HG03060 (cell line): Measurements from ENCODE around the gene MEIS2.

Experiments used
- ATAC-seq: cut with Tn5 transposase; IDR thresholded peaks from one replicate; pipeline ENCODE4 v1.9.1; 2021; ENCODE audit warnings: low read depth, moderate number of reproducible peaks; ENCODE audit not compliant: unreplicated experiment

The MEIS2 gene

DNA sequence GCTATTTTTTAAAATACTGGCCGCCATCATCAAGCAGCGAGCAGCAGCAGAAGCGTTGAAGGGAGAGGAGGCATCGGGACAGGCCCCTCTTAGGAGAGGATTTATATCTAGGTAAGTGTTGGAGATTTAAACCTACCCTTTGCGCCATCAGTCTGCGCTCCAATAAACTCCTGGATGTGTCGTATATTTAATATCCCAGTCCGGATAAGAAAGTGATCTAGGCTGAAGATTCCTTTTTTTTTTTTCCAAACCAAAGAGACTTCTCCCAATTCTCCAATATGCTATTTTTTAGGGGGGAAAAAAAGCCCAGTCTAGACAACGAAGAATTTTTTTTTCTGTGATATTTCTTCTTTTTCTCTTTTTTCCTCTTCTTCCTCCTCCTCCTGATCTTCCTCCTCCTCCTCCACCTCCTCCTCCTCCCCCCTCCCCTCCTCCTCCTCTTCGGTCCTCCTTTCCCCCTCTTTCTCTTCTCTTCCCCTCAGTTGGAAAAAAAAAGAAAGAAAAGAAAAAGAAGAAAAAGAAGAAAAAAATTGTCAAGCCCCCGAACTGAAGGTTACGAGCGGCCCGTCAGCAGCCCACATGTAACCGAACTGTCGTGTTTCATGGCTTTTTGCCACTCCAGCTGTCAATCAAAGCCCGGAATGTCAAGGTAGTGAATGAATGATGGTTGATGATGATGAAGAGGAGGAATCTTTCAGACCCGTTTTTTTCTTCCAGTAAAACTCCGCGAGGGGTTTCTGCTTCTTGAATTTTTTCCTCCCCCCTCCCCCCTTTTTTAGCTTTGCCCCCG lies 835 bp downstream of the MEIS2 start:
- no peak for ATAC-seq

DNA sequence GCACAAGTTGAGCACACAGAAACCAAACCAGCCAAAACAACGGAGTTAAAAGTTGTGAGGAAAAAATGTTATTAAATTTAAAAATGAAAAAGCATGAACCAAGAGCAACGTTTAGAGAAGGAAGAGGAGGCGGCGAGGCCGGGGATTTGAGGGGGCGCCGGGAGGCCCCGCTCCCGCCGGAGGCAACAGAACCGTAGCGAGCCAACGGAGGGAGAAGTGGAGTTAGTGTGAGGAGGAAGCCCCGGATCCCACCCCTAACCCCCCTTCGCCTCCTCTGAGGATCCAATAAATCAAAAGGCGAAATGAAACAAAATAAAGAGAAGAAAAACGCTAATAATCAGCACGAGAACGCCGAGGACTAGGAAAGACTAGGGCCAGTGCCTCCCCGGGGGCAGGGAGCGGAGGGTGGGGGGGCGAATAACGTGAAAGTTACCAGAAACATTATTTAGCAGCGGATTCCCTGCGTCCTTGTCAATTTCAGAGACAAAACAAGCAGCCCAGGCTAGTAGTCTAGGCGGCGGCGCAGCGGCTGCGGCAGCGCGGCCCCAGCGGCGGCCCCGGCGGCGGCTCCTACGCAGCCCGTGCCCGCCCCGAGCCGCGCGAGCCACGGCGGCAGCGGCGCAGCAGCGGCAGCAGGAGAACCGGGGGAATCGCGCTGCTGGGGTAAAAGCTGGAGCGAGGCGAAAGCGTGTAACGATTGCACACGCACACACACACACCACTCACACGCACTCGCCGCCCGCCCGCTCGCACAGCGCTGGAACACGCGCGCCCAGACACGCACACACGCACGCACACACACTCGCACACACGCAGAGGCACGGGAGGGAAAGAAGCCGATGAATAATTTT lies 1.7 kb downstream of the MEIS2 start:
- no peak for ATAC-seq

DNA sequence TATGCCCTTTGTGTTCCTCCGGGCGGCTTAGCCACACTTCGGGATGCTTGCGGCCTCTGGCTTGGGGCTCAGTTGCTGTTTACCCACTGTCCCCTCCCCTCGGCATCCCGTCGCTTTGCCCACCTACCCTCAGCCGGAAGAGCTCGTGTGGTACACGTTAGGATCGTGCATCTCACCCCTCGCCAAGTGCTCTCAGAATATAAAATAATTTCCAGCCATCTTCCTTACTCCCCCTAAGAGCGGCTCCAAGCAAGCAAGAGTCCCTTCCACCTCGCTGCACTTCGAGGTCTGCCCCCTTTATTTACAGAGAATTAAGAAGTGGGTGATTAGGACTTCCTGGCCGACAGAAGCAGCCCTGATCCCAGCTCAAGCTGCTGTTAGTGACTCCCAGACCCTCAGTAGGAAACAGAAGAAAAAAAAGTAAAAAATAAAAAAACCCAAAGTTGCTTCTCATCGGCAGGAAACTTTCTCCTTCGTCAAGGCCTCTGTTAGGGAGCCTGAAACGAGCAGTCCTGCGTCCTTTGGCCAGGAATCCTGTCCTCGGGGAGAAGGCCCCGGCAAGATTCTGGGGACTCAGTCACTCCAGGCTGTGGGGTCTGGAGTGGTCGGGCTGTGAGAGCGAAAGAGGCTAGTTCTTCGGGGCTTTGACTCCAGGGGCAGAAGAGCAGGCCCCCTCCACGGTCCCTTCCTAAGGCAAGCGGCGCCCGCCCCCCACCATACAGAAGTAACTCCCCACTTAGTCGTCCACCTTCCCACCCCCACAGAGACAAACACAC lies 3.0 kb downstream of the MEIS2 start:
- ATAC-seq: no peak

DNA sequence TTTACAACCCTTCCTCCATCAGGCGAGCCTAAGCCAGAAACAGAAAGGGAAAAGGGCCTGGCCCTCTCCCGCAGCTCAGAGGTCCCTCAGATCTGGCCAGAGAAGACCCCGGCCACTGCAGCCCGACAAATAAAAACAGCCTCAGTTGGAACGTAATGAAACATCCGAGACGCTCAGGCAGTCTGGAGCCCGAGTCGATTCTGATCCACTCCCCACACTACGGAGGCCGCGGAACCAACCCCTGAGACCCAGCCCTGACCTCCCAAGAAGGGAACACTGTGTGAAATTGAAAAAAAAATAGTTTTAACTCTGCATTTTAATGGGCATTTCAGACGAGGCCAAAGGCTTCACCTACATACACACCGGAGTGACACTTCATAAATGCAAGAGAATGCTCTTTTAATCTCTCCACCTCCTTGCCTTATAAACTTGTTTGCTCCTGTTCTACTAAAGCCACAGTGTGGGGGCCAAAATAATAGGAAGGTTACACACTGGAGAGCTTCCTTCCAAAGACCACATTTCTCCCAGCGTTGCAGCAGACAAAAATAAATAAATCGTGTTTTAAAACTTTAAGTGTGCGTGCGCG lies 3.7 kb downstream of the MEIS2 start:
- no peak for ATAC-seq

DNA sequence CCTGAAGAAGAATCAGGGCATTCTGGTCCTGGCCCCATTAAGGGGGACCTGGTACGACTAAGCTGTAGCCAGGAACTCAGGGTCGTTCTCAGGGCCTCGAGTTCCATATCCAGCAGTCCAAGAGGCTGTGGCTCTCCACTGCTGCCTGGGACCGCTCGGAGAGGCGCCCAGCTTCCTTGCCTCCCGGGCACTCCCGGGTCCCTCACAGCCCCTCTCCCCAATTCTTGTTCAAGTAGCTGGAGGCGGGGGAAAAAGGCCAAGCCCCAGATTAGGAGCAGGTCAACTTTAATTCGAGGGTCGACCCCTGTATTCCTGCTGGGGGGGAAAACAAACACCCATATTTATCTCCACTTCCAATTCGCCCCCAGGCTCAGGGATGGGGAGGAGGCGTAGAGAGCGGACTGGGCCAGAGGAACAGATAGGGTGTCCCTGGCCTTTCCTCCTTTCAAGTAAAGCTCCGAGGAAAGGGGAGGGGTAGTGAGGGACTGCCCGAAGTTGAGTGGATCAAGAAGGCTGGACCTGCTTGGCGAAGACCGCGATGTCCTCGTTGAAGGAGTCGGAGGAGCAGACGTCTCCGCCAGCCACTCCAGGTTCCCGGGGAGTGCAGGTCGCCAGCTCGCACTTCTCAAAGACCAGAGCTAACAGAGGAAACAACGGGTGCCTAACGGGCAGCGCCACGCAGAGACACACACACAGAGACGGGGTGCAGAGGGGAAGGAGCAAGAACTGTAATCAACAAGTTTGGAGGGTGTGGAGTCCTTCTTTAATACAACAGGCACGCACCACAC lies 4.4 kb downstream of the MEIS2 start:
- ATAC-seq: no peak

DNA sequence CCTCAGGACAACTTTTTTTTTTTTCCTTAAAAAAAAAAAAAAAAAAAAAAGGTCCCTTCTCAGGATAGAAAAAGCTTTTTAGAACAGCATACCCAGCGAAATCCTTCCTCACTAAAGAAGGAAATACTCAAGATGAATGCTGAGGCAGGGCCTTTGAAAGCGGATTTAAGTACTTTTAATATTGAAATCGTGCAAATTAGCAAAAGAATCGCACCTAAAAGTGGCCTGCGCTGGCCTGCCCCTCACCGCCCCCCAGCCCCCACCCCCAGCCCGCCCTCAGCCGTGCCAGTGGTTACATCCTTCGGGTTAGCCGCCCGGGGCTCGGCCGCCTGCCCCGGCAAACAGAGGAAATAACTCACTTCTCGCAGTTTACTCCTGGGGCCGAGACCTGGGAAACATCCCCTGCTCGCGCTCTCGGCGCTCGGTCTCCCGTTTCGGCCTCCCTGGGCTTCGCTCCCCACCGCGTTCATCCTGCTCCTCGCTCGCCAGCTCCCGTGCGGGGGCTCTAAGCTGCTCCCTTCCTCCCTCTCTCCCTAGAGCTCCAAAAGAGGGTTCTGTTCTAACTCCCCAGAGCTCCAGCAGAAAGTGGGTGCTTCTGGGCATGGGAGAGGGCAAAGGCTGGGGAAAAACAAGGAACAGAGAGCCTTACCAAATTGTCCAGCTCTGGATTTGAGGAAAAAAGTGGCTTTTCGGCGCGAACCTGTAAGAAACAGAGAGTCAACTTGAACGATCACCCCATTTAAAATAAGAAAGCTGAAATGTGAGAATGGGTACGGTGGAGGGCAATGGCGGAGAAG lies 5.2 kb downstream of the MEIS2 start:
- no peak for ATAC-seq

DNA sequence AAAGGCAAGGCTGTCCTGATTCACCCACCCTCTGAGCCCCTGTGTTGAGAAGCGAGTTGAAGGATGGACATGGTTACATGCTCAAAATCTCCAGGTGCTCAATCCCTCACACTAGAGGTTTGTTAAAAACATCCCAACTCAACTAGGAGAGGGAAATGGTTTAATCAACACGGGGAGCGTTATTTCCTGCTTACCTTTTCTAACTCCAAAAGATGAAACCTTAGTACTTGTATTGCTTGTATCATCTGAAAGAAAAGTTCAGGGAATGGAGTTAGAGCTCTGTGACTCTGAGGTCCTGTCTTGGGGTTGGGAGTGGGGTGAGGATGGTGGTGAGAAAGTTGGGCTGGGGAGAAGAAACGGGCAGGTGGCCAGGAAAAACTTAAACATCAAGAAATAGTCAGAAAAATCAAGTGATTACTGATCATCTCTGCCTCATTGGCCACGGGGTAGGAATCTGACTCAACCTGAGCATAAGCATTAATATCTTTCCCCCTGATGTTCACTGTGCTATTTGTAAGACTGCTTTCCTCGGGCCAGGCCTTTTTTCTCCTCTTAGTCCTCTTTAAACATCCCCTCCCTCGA lies 5.9 kb downstream of the MEIS2 start:
- ATAC-seq: no peak

DNA sequence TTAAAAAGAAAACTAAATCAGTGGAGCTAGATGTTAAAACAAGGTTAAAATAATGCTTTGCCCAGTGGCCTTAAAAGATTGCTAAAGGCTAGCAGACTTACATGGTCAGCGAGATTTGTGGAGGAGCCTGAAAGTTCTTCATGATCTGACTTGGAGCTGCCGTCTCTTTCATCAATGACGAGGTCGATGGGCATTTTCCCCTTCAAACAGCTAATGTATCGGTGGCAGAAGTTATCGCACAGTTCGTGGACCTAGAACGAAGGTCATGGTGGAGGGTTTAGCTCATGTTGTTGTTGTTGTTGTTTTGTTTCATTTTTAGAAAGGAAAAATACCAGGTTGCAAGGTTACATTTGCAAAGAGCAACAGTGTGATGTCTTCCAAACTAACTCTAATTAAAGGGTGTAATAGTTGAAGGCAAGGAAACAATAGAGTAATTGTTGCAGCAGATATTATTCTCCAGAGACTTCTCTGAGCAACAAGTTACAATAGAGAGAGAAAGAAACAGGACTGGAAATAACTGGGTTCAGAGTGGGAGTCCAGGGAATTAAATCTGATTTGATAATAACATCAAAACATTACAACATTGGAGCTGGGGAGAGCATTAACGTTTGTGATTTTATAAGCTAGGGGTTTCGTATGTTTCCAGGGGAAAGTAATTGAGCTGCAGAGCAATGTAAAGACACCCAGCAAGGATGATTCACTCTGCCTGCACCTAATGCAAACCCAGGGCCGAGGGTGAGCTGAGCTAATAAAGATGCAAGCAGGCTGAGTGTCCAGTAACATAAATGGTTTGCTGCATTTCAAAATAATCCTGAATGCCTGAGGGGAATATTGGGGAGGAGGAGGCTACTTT lies 6.6 kb downstream of the MEIS2 start:
- no peak for ATAC-seq

DNA sequence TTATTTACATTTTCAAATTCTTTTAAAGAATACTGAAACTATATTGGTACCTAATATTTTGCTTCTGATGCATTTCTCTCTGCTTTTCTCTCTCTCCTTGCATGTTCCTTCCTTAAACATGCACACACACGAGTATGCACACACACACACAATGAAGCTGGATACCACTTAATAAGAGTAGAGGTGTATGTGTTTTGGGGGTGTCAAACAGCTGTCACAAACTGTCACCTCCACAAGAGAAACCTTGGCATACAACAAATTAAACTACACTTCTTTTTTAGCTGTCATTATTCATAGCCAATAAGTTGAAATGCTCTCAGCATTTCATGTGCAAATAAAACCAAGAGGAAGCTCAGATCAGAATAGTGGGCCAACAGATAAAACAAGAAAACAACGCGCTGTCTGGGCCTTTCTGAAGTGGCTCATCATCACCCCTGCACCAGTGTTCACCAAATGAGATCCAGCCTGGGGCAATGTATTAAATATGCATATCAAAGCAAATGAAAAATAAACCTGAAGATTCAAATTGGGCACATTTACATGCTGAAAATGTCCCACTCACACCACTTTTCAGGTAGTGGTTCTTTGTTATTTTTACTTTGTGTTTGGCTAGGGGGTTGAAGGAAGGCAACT lies 9.7 kb downstream of the MEIS2 start:
- no peak for ATAC-seq

DNA sequence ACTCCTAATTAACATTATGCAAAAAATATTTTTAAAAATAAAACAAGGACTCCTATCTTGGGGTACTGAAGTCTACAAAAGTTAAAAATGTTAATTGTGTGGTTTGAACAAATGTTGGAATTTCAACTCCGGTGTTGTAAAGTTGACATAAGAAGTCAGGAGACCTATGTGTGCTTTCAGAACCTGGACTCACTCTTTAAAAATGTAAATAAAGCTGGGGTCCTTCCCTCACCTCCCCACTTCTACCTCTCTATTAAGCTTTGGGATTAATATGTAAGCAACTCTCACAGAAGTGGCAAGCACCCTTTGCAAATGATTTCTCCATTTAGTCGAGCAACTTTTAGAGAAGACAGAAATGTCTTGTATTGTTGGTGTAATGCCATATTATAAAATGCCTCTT lies 11.9 kb downstream of the MEIS2 start:
- ATAC-seq: no peak

DNA sequence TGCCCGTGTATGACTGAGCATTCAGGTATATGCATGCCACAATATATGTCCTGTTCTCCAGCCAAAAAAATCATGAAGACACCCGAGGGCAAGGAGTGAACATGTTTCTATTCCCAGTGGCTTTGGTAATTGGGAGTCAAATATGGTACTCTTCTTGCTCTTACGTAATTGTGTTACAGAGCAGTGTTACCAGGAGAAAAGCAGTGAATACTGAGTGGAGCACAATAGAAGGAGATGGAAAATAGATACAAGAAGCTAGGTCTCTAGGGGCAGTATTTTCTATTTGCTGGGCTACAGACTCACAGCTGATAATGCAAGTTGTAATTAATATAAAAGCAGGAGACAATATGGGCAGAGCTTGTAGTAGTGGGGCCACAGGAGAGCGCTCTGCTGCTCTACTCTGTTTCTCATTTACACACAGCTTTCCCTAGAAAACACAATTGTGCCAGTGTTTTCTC lies 13.2 kb downstream of the MEIS2 start:
- no peak for ATAC-seq

DNA sequence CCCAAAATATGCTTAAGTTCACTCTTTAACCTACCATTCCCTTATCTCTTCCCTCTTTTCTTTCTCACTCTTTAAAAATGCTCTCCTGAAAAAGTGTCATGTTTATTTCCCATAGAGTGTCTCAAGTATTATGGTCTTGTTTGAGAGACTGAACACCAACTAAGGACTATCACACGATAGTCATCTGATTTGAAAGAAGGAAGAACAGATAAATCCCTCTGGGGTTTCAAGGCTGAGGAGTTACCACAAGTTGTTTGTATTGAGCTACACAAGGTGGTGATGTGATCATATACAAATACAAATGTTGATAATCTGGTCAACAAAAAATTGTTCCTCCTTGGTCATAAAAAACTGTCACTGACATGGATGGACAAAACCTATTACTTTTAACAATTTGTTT lies 13.8 kb downstream of the MEIS2 start:
- ATAC-seq: no peak

DNA sequence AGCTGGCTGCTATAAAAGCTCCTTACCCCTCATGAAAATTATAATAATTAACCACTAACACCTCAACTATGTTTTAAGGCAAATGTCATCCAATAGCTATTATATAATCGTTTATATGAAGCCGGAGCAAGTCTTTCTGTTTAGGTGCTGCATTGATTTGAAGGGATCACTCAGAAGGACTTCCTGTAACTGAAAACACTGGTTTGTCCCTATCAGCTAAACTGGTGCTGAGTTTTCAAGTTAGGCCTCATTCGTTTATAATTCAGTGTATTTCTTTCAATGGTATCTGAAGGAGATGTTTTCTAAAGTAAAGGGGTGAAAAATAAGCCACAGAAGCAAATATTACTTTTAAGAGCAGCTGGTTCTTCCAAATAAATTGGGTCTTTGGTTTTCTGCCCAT lies 14.2 kb downstream of the MEIS2 start:
- no peak for ATAC-seq

DNA sequence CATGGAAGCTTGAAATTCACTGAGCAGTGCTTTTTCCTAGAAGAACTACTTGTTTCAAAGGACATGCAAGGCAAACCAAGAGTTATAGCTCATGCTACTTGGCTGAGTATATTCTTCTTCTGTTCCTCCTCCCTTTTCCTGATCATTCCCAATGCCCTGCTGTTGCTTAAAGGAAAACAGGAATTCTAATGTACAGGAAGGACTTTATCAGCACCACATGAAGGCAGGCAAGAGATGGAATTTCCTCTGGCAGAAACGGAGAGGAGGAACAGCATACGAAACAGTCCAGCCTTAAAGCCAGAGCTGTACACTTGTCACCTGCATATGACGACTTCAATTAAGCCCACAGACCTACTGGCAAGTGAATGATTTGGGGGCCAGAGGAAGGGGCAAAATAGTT lies 15.7 kb downstream of the MEIS2 start:
- no peak for ATAC-seq

DNA sequence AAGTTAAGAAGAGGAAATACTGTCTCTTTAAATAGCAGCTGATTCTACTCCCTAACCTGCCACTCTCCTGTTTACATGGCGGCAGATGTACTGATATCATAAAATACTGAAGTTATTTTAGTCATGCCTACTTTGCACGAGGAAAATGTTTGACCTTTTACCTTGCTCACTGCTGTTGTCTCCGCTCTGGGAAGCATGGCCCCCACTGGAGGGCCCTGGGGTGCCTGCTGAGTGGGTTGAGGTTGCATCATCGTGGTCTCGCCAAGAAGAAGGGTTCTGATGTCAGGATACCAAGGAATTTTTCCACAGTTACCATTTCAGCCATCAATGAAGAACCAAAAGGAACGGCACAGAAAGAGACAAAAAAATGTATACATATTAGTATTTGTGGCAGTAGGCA lies 16.7 kb downstream of the MEIS2 start:
- no peak for ATAC-seq

DNA sequence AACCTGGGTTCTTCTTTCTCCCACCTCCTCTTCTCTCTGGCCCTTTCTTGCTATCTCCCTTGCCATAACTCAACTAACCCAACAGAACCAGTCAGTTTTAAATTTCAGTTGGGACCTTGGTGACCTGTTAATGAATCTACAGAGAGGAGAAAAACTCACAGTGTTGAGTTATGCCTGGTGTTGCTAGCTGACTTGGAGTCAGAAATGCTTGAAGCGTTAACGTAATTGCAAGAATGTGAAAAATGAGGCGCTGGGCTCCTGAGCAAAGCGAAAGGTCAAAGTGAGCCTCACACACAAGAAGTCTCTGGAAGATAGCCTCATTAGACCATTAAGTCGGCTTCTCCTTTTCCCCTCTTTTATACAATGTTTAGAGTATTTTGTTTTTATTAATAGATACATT lies 18.4 kb downstream of the MEIS2 start:
- ATAC-seq: no peak

DNA sequence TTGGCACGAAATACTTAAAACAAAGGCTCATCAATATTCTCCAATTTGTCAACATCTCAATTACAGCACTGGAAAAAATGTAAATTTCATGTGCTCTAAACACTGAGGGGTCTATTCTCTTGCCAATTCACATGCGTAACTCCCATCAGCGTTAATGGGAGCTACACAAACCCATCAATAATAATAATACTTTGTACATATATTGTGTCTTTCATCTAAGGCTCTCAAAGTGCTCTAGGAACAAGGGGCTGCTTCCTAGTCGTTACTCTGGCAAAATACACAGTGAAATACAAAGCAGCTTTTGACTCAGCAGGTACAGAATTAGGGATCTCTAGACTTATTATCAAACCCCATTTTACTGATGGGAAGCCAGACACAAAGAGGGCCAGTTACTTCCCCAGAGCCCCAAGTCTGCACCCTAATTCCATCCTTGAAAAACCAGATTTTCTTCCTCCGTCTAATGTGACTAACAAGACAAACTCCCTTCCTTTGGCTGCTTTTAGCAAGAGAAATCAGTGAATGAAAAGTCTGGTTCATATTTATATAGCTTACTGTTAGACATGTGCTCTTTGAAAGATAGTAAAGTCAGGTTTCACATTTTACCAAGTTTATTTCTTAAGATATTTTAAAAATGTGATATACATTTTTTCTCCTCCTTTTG lies 20.0 kb downstream of the MEIS2 start:
- ATAC-seq: no peak
